SK-N-SH (cell line): ENCODE measurements around the gene THADA. TPM values are rescaled to one million over a fixed set of nuclear protein-coding genes. Genes with fewer than 3 reads are reported as not detected.

ENCODE experiments used
- CTCF ChIA-PET: fragments of 300-600, 350-600 bp; formaldehyde crosslinking; extraction: SDS; loops from one replicate; lab custom pipeline; 2021; lab: Yijun Ruan, JAX
- POLR2A ChIA-PET: fragments of 350-600 bp; sonication (Branson Sonifier 250); formaldehyde crosslinking; extraction: SDS; loops from one replicate; lab custom pipeline; 2020; ENCODE audit warnings: antibody characterized with exemption, inconsistent platforms; lab: Yijun Ruan, JAX
- DNase-seq: peaks from one replicate; pipeline ENCODE4 v3.0.0; 2012
- H2AFZ ChIP-seq: fragments of 200-600 bp; sonication (generic); 2 replicates; pipeline ENCODE4 v1.8.1; 2016; ENCODE audit warnings: antibody characterized with exemption, mild to moderate bottlenecking, low read depth
- H3F3A ChIP-seq: fragments of 200-600 bp; sonication (generic); replicated peaks from 2 replicates; pipeline ENCODE3; 2016; ENCODE audit warnings: antibody characterized with exemption, mild to moderate bottlenecking; ENCODE audit not compliant: insufficient read depth
- H3K27ac ChIP-seq, 2 experiments: fragments of 200-500 bp in 1 of 2; fragments of 200-600 bp in 1 of 2; sonication (Bioruptor generic) in 1 of 2; sonication (generic), shearing (Covaris generic) in 1 of 2; 2 replicates each; pipeline versions ENCODE4 v1.5.1 to v1.6.1; 2014 to 2016; ENCODE audit warnings: low read depth in 2 of 2, inconsistent platforms in 1 of 2, low read length in 1 of 2, mild to moderate bottlenecking in 1 of 2, mixed read lengths in 1 of 2
- H3K27me3 ChIP-seq: fragments of 200-600 bp; sonication (generic), shearing (Covaris generic); 2 replicates; pipeline ENCODE4 v1.6.1; 2016; ENCODE audit warnings: mixed run types; ENCODE audit not compliant: insufficient read depth
- H3K36me3 ChIP-seq, 2 experiments: fragments of 200-500 bp in 1 of 2; fragments of 200-600 bp in 1 of 2; sonication (Bioruptor generic) in 1 of 2; sonication (generic) in 1 of 2; replicated peaks in 1 of 2; 2 replicates each; pipeline versions ENCODE3 to v1.5.1; 2014 to 2016; ENCODE audit warnings: low read length in 1 of 2, mild to moderate bottlenecking in 1 of 2; ENCODE audit not compliant: insufficient read depth in 2 of 2, control insufficient read depth in 1 of 2
- H3K4me1 ChIP-seq, 2 experiments: fragments of 200-500 bp in 1 of 2; fragments of 200-600 bp in 1 of 2; sonication (Bioruptor generic) in 1 of 2; sonication (generic), shearing (Covaris generic) in 1 of 2; 2 replicates each; pipeline versions ENCODE4 v1.5.1 to v1.6.1; 2014 to 2016; ENCODE audit warnings: low read depth in 1 of 2, low read length in 1 of 2, mixed run types in 1 of 2; ENCODE audit not compliant: insufficient read depth in 2 of 2, control insufficient read depth in 1 of 2
- H3K4me2 ChIP-seq: fragments of 200-600 bp; sonication (generic), shearing (Covaris generic); 2 replicates; pipeline ENCODE4 v1.6.1; 2017; ENCODE audit warnings: mixed run types
- H3K4me3 ChIP-seq, 2 experiments: fragments of 200-500 bp in 1 of 2; fragments of 200-600 bp in 1 of 2; sonication (Bioruptor generic) in 1 of 2; sonication (generic), shearing (Covaris generic) in 1 of 2; 2 replicates each; pipeline versions ENCODE4 v1.5.1 to v1.8.1; 2014 to 2016; ENCODE audit warnings: low read depth in 2 of 2, inconsistent platforms in 1 of 2, low read length in 1 of 2, mild to moderate bottlenecking in 1 of 2, mixed read lengths in 1 of 2, moderate library complexity in 1 of 2
- H3K79me2 ChIP-seq: fragments of 200-600 bp; sonication (generic); 2 replicates; pipeline ENCODE4 v1.8.1; 2017; ENCODE audit warnings: mild to moderate bottlenecking; ENCODE audit not compliant: insufficient read depth
- H3K9ac ChIP-seq: fragments of 200-600 bp; sonication (generic); 2 replicates; pipeline ENCODE4 v1.6.1; 2017; ENCODE audit warnings: mixed run types
- H3K9me2 ChIP-seq: fragments of 200-600 bp; sonication (generic); 2 replicates; pipeline ENCODE4 v1.6.1; 2017; ENCODE audit warnings: mixed run types
- H3K9me3 ChIP-seq: fragments of 200-600 bp; sonication (generic); 2 replicates; pipeline ENCODE4 v1.6.1; 2017; ENCODE audit warnings: mixed run types, mild to moderate bottlenecking, moderate library complexity
- H4K20me1 ChIP-seq: fragments of 200-600 bp; sonication (generic); 2 replicates; pipeline ENCODE4 v1.6.1; 2017; ENCODE audit warnings: mild to moderate bottlenecking, mixed run types; ENCODE audit not compliant: insufficient read depth
- CHD2 ChIP-seq: fragments of 150-350 bp; IDR thresholded peaks from 2 replicates; pipeline ENCODE4 v1.6.1; 2018; ENCODE audit warnings: low read length; ENCODE audit not compliant: partially characterized antibody
- ELF1 ChIP-seq: IDR thresholded peaks from 2 replicates; pipeline ENCODE4 v1.4.0; 2012
- EP300 ChIP-seq, 2 experiments: IDR thresholded peaks; 2 replicates each; pipeline versions ENCODE4 v1.4.0 to v1.6.1; 2012; ENCODE audit warnings: borderline replicate concordance in 1 of 2, low read depth in 1 of 2, low read length in 1 of 2
- EZH2phosphoT487 ChIP-seq: fragments of 200-600 bp; sonication (generic); IDR thresholded peaks from 2 replicates; pipeline ENCODE4 v1.6.1; 2017; ENCODE audit warnings: low read depth, mixed run types, mild to moderate bottlenecking, antibody characterized with exemption, moderate library complexity, borderline replicate concordance
- FOSL2 ChIP-seq: IDR thresholded peaks from 2 replicates; pipeline ENCODE4 v1.4.0; 2012; ENCODE audit warnings: low read depth, mild to moderate bottlenecking, moderate library complexity, borderline replicate concordance
- FOXJ3 ChIP-seq: sonication (generic); formaldehyde crosslinking; IDR thresholded peaks from 2 replicates; pipeline ENCODE4 v1.5.1; 2020; ENCODE audit warnings: mild to moderate bottlenecking, missing genetic modification reagents
- GABPA ChIP-seq: IDR thresholded peaks from 2 replicates; pipeline ENCODE4 v1.4.0; 2012; ENCODE audit warnings: low read depth, mild to moderate bottlenecking
- GATA2 ChIP-seq: sonication (generic); formaldehyde crosslinking; IDR thresholded peaks from 2 replicates; pipeline ENCODE4 v1.5.0; 2020; ENCODE audit warnings: mild to moderate bottlenecking, missing genetic modification reagents
- IRF3 ChIP-seq: fragments of 150-350 bp; IDR thresholded peaks from 2 replicates; pipeline ENCODE4 v1.6.1; 2016; ENCODE audit warnings: mild to moderate bottlenecking, low read depth, low read length
- JUND ChIP-seq: IDR thresholded peaks from 2 replicates; pipeline ENCODE4 v1.4.0; 2012
- MEF2A ChIP-seq: IDR thresholded peaks from 2 replicates; pipeline ENCODE4 v1.4.0; 2012; ENCODE audit warnings: low read depth, borderline replicate concordance
- MXI1 ChIP-seq: IDR thresholded peaks from 2 replicates; pipeline ENCODE4 v1.6.1; 2012; ENCODE audit warnings: mild to moderate bottlenecking, low read depth, low read length, improper control_type of control experiment
- NFIC ChIP-seq: IDR thresholded peaks from 2 replicates; pipeline ENCODE4 v1.4.0; 2012; ENCODE audit warnings: borderline replicate concordance
- NRF1 ChIP-seq: IDR thresholded peaks from 2 replicates; pipeline ENCODE4 v1.6.1; 2012; ENCODE audit warnings: low read depth, mild to moderate bottlenecking, low read length
- POLR2AphosphoS5 ChIP-seq: IDR thresholded peaks from 2 replicates; pipeline ENCODE4 v1.6.1; 2012; ENCODE audit warnings: low read depth, low read length
- RAD21 ChIP-seq: IDR thresholded peaks from 2 replicates; pipeline ENCODE4 v1.6.1; 2012; ENCODE audit warnings: mild to moderate bottlenecking, low read length
- RCOR1 ChIP-seq: fragments of 150-350 bp; IDR thresholded peaks from 2 replicates; pipeline ENCODE4 v1.6.1; 2017; ENCODE audit warnings: antibody characterized with exemption, low read length
- RFX5 ChIP-seq: IDR thresholded peaks from 2 replicates; pipeline ENCODE4 v1.6.1; 2012; ENCODE audit warnings: mild to moderate bottlenecking, improper control_type of control experiment, low read length
- RXRA ChIP-seq: IDR thresholded peaks from 2 replicates; pipeline ENCODE4 v1.4.0; 2012; ENCODE audit warnings: low read depth, mild to moderate bottlenecking, borderline replicate concordance
- SIN3A ChIP-seq: IDR thresholded peaks from 2 replicates; pipeline ENCODE4 v1.6.1; 2012; ENCODE audit warnings: low read depth, mild to moderate bottlenecking, low read length, moderate library complexity, borderline replicate concordance
- TAF1 ChIP-seq: IDR thresholded peaks from 2 replicates; pipeline ENCODE4 v1.6.1; 2012; ENCODE audit warnings: low read depth, mild to moderate bottlenecking, low read length, moderate library complexity, borderline replicate concordance
- TCF12 ChIP-seq: IDR thresholded peaks from 2 replicates; pipeline ENCODE4 v1.4.0; 2012
- TEAD4 ChIP-seq: IDR thresholded peaks from 2 replicates; pipeline ENCODE4 v1.4.0; 2012; ENCODE audit warnings: mild to moderate bottlenecking, borderline replicate concordance; ENCODE audit not compliant: insufficient read depth
- USF1 ChIP-seq: IDR thresholded peaks from 2 replicates; pipeline ENCODE4 v1.4.0; 2012; ENCODE audit warnings: low read depth, borderline replicate concordance
- YY1 ChIP-seq: IDR thresholded peaks from 2 replicates; pipeline ENCODE4 v1.4.0; 2012; ENCODE audit warnings: low read depth, mild to moderate bottlenecking
- ZBTB33 ChIP-seq: IDR thresholded peaks from 2 replicates; pipeline ENCODE4 v1.4.0; 2012; ENCODE audit warnings: low read depth, borderline replicate concordance
- WGBS: methylation state at CpG from one replicate; pipeline ENCODE4 v1.1.6; 2017; ENCODE audit warnings: low lambda C conversion rate; 5-methylcytosine and 5-hydroxymethylcytosine counted together
- polyA plus RNA-seq, 3 experiments: library from polyadenylated mRNA; depleted of rRNA; stranded (reverse); fragments of >200 nt; gene quantifications; 2 replicates each; pipeline ENCODE4 v1.2.3, GENCODE V29; 2012
- TF ChIP-seq, protein P1 (sequence below): IDR thresholded peaks from 2 replicates; pipeline ENCODE4 v1.6.1; 2012; ENCODE audit warnings: mild to moderate bottlenecking, low read depth, low read length, moderate library complexity
- TF ChIP-seq, protein P2 (sequence below): IDR thresholded peaks from 2 replicates; pipeline ENCODE4 v1.4.0; 2012; ENCODE audit warnings: low read depth

THADA gene
- polyA plus RNA-seq, 1 of the 3 experiments (the other 2 are of a cell fraction): 25.6 TPM

DNA sequence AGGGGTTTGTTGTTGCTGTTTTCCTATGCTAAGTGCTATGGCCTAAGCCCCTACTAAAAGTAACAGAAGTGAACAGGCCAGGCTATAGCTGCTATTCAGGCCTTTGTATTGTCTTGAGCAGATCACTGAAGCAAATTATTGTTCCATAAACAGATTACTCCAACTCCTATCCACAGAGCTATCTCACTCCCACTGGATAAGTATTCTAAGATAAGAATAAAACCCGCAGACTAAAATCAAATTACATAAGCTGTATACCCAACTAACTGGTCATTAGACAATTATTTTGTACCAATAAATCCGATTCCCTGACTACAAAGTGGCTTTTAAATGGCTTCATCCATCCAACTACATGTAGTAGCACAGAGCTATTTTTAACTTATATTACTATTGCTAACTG lies 74.3 kb downstream of the THADA start:
- POLR2A ChIA-PET: interaction anchor here (0.7 to 1.1 kb wide), 4 partner anchors 209 to 295 kb away, joined by 3 to 5 read pairs (median 4); partner anchors contain the start of gene ZFP36L2
- TF ChIP-seq TCF12: 0 out of 2 replicates have a peak, but pooled peaks have one; percentile 5
- TF ChIP-seq RCOR1: peak; percentile 91
- TF ChIP-seq ZBTB33: no peak
- peak; percentile 15; the same call in 1 of the 2 replicates for TF ChIP-seq RAD21
- TF ChIP-seq TEAD4: no peak
- TF ChIP-seq EP300 (IDR thresholded peaks at IDR 0.05; ENCODE audit: borderline replicate concordance in 1 of 2, low read depth in 1 of 2, low read length in 1 of 2): peak in 1 of 2 experiments; percentile 92; a peak in 2 of 4 replicates
- TF ChIP-seq, protein P1, sequence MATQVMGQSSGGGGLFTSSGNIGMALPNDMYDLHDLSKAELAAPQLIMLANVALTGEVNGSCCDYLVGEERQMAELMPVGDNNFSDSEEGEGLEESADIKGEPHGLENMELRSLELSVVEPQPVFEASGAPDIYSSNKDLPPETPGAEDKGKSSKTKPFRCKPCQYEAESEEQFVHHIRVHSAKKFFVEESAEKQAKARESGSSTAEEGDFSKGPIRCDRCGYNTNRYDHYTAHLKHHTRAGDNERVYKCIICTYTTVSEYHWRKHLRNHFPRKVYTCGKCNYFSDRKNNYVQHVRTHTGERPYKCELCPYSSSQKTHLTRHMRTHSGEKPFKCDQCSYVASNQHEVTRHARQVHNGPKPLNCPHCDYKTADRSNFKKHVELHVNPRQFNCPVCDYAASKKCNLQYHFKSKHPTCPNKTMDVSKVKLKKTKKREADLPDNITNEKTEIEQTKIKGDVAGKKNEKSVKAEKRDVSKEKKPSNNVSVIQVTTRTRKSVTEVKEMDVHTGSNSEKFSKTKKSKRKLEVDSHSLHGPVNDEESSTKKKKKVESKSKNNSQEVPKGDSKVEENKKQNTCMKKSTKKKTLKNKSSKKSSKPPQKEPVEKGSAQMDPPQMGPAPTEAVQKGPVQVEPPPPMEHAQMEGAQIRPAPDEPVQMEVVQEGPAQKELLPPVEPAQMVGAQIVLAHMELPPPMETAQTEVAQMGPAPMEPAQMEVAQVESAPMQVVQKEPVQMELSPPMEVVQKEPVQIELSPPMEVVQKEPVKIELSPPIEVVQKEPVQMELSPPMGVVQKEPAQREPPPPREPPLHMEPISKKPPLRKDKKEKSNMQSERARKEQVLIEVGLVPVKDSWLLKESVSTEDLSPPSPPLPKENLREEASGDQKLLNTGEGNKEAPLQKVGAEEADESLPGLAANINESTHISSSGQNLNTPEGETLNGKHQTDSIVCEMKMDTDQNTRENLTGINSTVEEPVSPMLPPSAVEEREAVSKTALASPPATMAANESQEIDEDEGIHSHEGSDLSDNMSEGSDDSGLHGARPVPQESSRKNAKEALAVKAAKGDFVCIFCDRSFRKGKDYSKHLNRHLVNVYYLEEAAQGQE: no peak
- 0 out of 2 replicates have a peak, but pooled peaks have one; percentile 29 for TF ChIP-seq RFX5
- TF ChIP-seq YY1: no peak
- TF ChIP-seq GABPA: no peak
- no peak for TF ChIP-seq POLR2AphosphoS5
- TF ChIP-seq JUND: no peak
- no peak for TF ChIP-seq TAF1
- TF ChIP-seq IRF3: no peak
- no peak for TF ChIP-seq FOSL2
- no peak for TF ChIP-seq SIN3A
- no peak for TF ChIP-seq MXI1
- peak; percentile 53; the same call in 1 of the 2 replicates for TF ChIP-seq FOXJ3
- no peak for TF ChIP-seq NFIC
- TF ChIP-seq, protein P2, sequence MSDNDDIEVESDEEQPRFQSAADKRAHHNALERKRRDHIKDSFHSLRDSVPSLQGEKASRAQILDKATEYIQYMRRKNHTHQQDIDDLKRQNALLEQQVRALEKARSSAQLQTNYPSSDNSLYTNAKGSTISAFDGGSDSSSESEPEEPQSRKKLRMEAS: no peak
- no peak for TF ChIP-seq NRF1
- TF ChIP-seq GATA2 (CRISPR knock-in tag): peak; percentile 89
- TF ChIP-seq CHD2: peak; percentile 63
- no peak for TF ChIP-seq EZH2phosphoT487
- TF ChIP-seq ELF1: no peak
- TF ChIP-seq MEF2A: no peak
- TF ChIP-seq USF1: no peak
- TF ChIP-seq RXRA: no peak

More for the DNA sequence above, 74.3 kb downstream of the THADA start:
- Histone ChIP-seq H4K20me1 (no peaks in the 10 kb centered on the region), H3F3A (peaks cover 19% of the 10 kb centered on the region), H3K27ac (peak overlapping the region in 1 of 2 experiments; percentile 95; a peak in 2 of 4 replicates), H2AFZ (no peak overlapping the region), H3K36me3 (peaks cover 17 to 23% of the 10 kb centered on the region in 2 experiments), H3K4me3 (no peak overlapping the region), H3K9ac (no peak overlapping the region), H3K4me2 (no peak overlapping the region), H3K4me1 (peaks cover 14 to 16% of the 10 kb centered on the region in 2 experiments; a peak in 3 of 4 replicates), H3K27me3 (no peaks in the 10 kb centered on the region), H3K9me3 (no peaks in the 10 kb centered on the region), H3K9me2 (no peaks in the 10 kb centered on the region), H3K79me2 (no peaks in the 10 kb centered on the region; the same call in 1 of the 2 replicates)
- 63% methylated on average over 2 of the region's 2 CpGs for WGBS
- CTCF ChIA-PET: interaction anchor here (0.8 to 3.4 kb wide), 16 partner anchors 8 to 574 kb away, joined by 3 to 19 read pairs (median 4); no protein-coding TSS in a partner anchor
- peak; percentile 49 for DNase-seq
